Epidermal melanocyte (primary cell): ENCODE data around the gene FGF1.

Experiments used
- DNase-seq: peaks from one replicate; pipeline ENCODE4 v3.0.0; 2011; ENCODE audit warnings: low spot score; ENCODE audit not compliant: insufficient read length

The FGF1 gene

GRCh38 chr5:142685418-142686209, at the start of gene FGF1:
FGF1 (minus strand) TSS chr5:142686090; CDS start chr5:142614127, 71,963 bp downstream.
- no peak for DNase-seq

- DNase-seq = no peak
Measured at GRCh38 chr5:142727735-142728047, 41.8 kb upstream of the FGF1 start.

DNA sequence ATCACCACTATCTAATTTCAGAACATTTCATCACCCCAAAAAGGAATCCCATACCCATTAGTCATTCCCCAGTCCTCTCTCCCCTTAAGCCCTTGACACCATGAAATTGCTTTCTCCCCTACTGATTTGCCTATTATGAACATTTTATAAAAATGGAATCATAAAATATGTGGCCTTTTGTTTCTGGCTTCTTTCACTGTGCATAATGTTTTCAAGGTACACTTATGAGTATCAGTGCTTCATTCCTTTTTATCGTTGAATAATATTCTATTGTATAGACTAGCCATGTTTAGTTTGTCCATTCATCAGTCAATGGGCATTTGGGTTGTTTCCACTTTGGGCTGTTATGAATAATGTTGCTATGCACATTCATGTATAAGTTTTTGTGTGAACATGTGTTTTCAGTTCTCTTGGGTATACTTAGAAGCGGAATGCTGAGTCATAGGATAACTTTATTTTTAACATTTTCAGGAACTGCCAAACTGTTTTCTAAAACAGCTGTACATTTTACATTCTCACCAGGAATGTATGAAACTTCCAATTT, 40.4 kb upstream of the FGF1 start:
- DNase-seq = no peak

DNA sequence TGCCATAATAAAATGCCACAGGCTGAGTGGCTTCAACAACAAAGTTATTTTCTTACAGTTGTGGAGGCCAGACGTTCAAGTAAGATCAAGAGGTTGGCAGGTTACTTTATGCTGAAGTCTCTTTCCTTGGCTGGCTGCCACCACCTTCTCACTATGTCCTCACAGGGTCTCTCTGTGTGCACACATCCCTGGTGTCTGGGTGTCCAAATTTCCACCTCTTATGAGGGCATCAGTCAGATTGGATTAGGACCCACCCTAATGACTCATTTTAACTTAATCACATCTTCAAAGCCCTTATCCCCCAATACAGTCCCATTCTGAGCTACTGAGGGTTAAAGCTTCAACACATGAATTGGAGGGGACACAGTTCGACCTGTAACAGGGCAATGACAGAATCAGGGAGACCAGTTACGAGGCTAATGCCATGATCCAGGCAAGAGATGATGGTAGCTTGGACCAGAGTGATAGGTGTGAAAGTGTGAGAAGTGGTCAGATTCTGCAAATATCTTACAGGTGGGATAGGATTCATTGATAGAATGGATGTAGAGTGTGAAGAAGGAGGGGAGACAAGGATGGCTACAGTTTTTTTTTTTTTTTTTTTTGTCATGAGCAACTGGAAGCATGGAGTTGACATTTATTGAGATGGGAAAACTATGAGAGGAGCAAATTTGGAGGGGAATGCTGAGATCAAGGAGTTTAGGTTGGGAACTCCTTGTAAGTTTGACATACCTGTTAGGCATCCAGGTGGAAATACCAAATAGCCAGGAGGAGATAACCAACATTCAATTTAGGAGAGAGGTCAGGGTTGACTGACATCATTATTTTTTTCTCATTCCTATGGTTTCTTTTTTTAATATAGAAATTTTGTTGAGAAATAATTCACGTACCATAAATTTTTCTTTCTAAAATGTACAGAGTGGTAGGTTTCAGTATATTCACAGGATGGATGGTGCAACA, 39.6 kb upstream of the FGF1 start:
- no peak for DNase-seq

GRCh38 chr5:142724821-142725220, 38.9 kb upstream of the FGF1 start:
- DNase-seq = no peak

DNA sequence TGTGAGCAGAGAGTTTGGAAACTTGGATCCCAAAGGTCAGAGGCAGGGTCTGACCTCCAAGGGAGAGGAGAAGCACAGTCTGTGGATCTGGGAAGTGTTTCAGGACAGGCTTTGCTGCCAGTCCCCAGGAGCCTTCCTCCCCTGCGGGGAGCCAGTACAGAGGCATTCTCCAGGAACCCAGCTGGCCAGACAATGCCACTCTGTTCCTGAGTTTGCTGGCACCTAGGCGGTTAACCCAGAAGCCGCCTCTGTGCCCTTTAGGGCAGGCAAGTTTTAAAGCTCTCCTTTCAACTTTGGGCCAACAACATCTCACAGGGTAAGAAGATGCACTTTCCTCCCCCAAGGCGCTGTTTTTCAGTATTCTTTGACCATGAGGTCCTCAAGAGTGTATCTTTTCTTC, 37.0 kb upstream of the FGF1 start:
- no peak for DNase-seq

DNA sequence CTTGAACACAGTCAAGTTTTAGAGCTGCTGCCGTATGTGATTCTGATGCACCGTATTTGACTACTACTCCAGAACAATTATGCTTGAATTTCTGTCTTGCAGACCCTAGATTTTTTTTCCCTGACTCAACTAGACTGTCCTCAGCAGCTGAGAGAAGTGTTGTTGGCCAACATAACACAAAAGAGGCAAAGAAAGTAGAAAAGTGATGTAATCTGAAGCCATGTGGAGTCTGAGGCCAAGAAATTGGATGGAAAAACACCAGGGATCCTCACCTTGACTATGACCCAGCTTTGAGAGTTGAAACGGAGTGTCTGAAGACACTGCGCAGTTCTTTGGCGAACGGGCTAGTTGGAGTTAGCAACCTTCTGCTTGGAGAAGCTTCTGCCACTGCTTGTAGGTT, 36.3 kb upstream of the FGF1 start:
- no peak for DNase-seq

GRCh38 chr5:142720641-142721271, 34.9 kb upstream of the FGF1 start:
- no peak for DNase-seq

DNA sequence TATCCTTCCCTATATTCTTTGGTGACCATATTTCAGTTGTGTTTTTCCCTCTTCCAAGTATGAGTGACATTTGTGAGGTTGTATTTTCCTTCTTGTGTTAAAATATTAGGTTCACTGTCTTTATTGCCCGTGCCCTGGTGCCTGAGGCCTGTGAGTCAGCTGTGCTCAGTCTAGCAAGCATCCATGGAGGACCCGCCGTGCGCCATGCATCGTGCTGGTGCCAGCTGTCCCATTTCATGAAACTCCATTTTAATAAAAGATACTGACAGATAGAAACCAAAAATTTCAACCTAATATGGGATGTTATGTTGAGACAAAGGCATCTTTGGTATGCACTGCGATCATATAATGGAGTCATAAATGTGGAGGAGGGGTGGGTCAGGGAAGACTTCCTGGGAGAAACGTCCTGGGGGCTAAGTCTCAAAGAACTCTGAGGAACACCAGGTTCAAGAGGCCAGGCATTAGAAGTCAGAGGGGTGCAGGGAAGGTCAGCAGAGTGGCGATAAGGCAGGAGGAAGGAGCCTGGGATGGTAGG, 34.0 kb upstream of the FGF1 start:
- no peak for DNase-seq

- no peak for DNase-seq
Measured at GRCh38 chr5:142717582-142718215, 31.8 kb upstream of the FGF1 start.

GRCh38 chr5:142716963-142717362, 31.1 kb upstream of the FGF1 start:
- DNase-seq = no peak

- DNase-seq = no peak
Measured at GRCh38 chr5:142715291-142715690, 29.4 kb upstream of the FGF1 start.

DNA sequence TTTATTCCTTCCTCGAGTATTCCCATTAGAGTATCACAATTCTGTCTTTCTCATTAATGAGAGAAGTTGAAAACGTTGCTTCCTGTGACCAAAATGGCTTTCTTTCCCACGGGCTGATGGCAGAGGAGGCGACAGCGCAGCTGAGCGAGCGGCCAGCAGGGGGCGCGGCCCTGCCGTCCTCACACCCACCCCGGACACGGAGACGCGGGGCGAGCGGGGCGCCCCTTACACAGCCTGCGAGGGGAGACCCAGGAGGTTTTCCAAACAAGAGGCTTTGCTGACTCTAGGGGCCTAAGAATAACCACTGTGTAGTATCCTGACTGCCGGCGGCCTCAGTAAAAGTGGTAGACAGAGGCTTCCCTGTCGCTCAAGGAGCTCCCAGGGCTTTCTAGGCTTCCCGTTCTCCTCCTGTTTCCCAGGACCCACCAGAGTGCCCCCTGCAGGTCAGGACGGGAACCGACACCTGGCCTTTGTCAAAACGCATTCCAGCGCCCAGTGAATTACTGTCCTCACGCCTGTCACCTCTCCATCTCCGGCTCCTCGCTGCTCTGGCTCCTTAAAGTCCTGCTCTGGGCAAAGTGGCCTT, 27.3 kb upstream of the FGF1 start:
- no peak for DNase-seq

- no peak for DNase-seq
Measured at GRCh38 chr5:142703153-142703552, 17.3 kb upstream of the FGF1 start.

- no peak for DNase-seq
Measured at GRCh38 chr5:142701673-142702311, 15.9 kb upstream of the FGF1 start.

DNA sequence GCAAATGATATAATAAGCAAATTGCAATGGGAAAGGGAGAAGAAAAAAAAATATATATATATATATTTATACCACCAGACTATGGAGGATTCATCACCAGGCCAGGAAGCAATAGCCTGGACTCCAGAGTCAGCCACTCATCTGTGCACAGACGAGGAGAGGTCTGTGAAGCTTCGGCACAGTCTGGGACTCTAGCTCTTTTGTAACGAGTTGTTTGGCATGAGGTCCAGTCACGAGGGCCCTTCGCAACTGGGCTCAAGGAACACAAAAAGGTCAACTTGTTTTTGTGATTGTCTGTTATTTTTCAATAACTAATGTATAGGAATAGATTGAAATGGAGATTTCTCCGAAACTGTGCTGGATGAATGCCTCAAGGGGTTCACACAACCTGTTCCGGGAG, 14.7 kb upstream of the FGF1 start:
- no peak for DNase-seq

DNA sequence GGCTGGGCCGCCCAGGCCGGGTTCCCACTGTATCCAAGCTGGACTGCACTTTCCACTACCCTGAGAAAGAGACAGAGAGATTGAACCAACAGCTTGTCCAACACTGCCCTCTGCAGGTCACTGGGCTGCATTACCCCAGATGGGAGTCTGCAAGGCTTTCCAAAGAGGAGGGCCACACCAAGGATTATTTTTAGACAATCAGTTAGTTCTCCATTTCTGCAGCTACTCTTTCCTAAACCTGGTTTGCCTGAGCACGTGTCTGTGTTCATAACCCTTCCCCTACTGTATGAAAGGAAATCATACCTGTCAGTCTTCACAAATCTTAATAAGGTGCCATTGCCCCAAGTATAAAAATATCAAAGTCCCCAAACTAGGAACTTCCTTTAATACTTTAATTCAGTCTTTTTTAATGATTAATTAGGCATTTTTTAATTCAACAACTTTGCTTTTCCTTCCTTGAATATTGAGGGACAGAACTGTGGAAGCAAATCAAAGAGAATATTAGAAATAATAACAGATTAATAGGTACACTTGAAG, 13.4 kb upstream of the FGF1 start:
- peak; percentile 70 for DNase-seq

- DNase-seq = no peak
Measured at GRCh38 chr5:142698447-142699183, 12.7 kb upstream of the FGF1 start.
